Sigmoid colon (tissue), 7 donors: Measurements from ENCODE around the gene WBP2. TPM values are rescaled to one million over a fixed set of nuclear protein-coding genes. Genes with fewer than 3 reads are reported as not detected.
"Not testable (repeated sequence)": the region's sequence is repeated elsewhere in the genome, so short reads cannot be mapped to it uniquely, and the experiment has no call there.

Source experiments
- DNase-seq: peaks from one replicate; pipeline ENCODE4 v3.0.0-alpha.2; 2019
- H3K27ac ChIP-seq, 4 donors: fragments of 200-600 bp; sonication (generic); one replicate each; pipeline ENCODE4 v1.5.1; 2016 to 2019; ENCODE audit warnings: mild to moderate bottlenecking in 1 of 4
- H3K27me3 ChIP-seq, 3 donors: fragments of 200-600 bp; sonication (generic); one replicate each; pipeline ENCODE4 v1.5.1; 2019; ENCODE audit warnings: mild to moderate bottlenecking in 1 of 3
- H3K36me3 ChIP-seq, 4 donors: fragments of 200-600 bp; sonication (generic); one replicate each; pipeline ENCODE4 v1.5.1; 2016 to 2019
- H3K4me1 ChIP-seq, 4 donors: fragments of 200-600 bp; sonication (generic); one replicate each; pipeline ENCODE4 v1.5.1; 2017 to 2019
- H3K4me3 ChIP-seq, 4 donors: fragments of 200-600 bp; sonication (generic); one replicate each; pipeline ENCODE4 v1.5.1; 2017 to 2019; ENCODE audit warnings: mild to moderate bottlenecking in 2 of 4, moderate library complexity in 1 of 4
- H3K9me3 ChIP-seq, 4 donors: fragments of 200-600 bp in 3 of 4; sonication (generic) in 3 of 4; one replicate each; pipeline versions ENCODE4 v1.5.1 to v1.6.1; 2013 to 2019
- EP300 ChIP-seq, 4 donors: sonication (generic); formaldehyde crosslinking; IDR thresholded peaks; one replicate each; pipeline ENCODE4 v1.6.1; 2017; ENCODE audit warnings: antibody characterized with exemption in 4 of 4
- POLR2A ChIP-seq, 2 donors: fragments of 450-650 bp; IDR thresholded peaks; one replicate each; pipeline ENCODE4 v1.6.1; 2016; ENCODE audit warnings: antibody characterized with exemption in 2 of 2, mild to moderate bottlenecking in 2 of 2, moderate library complexity in 2 of 2
- POLR2AphosphoS5 ChIP-seq, 4 donors: sonication (generic); formaldehyde crosslinking; IDR thresholded peaks; one replicate each; pipeline ENCODE4 v1.6.1; 2017; ENCODE audit warnings: antibody characterized with exemption in 4 of 4
- WGBS, 2 donors: extraction: QIAGEN DNeasy Blood & Tissue Kit; methylation state at CpG; one replicate each; pipeline ENCODE4 v1.1.7; 2013; 5-methylcytosine and 5-hydroxymethylcytosine counted together
- intact Hi-C: fragments of 100-400 bp; cut with DNase I; formaldehyde crosslinking; loops from one replicate; pipeline ENCODE4 v1.15.1; 2023
- polyA plus RNA-seq, 3 donors: library from polyadenylated mRNA; stranded (reverse); fragments of 200-250 nt; gene quantifications; one replicate each; pipeline ENCODE4 v1.2.3, GENCODE V29; 2013
- total RNA-seq, 4 donors: library from RNA; depleted of rRNA; stranded (reverse); fragments of >200 nt; gene quantifications; one replicate each; pipeline ENCODE4 v1.1.0, GENCODE V29; 2016
- TF ChIP-seq, protein P1 (sequence below), 4 experiments: fragments of 450-650 bp in 3 of 4; fragments of 200-600 bp in 1 of 4; IDR thresholded peaks; one replicate each; pipeline ENCODE4 v1.5.1; 2016 to 2019; ENCODE audit warnings: antibody characterized with exemption in 4 of 4, mild to moderate bottlenecking in 3 of 4, moderate library complexity in 2 of 4
- donor health status: healthy with polysubstance abuse.
- donor health status: Bipolar disorder and iron deficiency.
- donor health status: healthy.

The WBP2 gene
- total and polyA plus RNA-seq, 7 donors = 44.2 to 110 (median 73.1) TPM

DNA sequence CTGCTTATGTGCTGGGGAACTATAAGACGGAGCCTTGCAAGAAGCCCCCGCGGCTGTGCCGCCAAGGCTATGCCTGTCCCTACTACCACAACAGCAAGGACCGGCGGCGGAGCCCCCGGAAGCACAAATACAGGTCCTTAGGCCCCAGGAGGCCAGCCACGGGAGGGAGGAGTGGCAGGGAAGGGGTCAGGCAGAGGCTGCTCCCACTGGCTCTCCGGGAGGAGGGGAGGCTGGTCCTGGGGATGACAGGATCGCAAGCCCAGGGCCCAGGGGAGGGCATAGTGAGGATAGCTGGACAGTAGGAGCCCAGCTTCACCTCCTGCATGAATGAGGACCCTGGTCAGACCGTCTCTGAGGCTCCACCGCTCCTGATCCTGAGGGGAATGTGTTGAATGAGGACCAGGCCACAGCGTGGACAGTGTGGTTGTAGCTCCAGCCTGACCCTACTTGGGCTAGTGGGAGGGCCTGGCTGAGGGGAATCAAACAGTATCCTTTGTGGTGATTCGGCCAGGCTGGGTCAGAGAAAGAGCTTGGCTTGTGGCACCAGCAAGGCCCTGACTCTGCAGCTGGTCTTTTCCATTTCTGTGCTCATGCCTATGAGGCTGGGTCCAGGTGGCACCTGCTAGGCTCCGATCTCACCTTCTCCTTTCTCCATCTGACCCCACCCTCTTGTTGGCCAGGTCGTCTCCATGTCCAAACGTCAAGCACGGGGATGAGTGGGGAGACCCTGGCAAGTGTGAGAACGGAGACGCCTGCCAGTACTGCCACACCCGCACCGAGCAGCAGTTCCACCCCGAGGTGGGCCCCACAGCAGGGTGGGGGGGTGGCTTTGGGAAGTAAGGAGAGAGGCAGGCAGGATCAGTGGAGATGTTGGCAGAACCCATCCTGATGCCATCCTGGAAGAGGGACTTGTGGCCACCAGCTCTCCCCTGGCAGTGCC, 41.8 kb downstream of the WBP2 start:
- DNase-seq = no peak
- no peak overlapping the region for H3K4me3 ChIP-seq
- no peaks in the 10 kb centered on the region for H3K27me3 ChIP-seq
- peaks cover 43 to 91% (median 52%) of the 10 kb centered on the region in 4 donors for H3K36me3 ChIP-seq
- intact Hi-C loops = no loop called here
- H3K9me3 ChIP-seq = no peaks in the 10 kb centered on the region
- no peak overlapping the region for H3K27ac ChIP-seq
- H3K4me1 ChIP-seq = peaks cover 0 to 10% (median 0%) of the 10 kb centered on the region in 4 donors
- WGBS, 2 donors = 90 to 93% methylated on average over 24 of the region's 24 CpGs
- TF ChIP-seq POLR2A (IDR thresholded peaks at IDR 0.05) (no peak), EP300 (IDR thresholded peaks at IDR 0.05) (no peak), POLR2AphosphoS5 (IDR thresholded peaks at IDR 0.05) (no peak)
- TF ChIP-seq, protein P1, sequence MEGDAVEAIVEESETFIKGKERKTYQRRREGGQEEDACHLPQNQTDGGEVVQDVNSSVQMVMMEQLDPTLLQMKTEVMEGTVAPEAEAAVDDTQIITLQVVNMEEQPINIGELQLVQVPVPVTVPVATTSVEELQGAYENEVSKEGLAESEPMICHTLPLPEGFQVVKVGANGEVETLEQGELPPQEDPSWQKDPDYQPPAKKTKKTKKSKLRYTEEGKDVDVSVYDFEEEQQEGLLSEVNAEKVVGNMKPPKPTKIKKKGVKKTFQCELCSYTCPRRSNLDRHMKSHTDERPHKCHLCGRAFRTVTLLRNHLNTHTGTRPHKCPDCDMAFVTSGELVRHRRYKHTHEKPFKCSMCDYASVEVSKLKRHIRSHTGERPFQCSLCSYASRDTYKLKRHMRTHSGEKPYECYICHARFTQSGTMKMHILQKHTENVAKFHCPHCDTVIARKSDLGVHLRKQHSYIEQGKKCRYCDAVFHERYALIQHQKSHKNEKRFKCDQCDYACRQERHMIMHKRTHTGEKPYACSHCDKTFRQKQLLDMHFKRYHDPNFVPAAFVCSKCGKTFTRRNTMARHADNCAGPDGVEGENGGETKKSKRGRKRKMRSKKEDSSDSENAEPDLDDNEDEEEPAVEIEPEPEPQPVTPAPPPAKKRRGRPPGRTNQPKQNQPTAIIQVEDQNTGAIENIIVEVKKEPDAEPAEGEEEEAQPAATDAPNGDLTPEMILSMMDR (IDR thresholded peaks at IDR 0.05) = no peak

DNA sequence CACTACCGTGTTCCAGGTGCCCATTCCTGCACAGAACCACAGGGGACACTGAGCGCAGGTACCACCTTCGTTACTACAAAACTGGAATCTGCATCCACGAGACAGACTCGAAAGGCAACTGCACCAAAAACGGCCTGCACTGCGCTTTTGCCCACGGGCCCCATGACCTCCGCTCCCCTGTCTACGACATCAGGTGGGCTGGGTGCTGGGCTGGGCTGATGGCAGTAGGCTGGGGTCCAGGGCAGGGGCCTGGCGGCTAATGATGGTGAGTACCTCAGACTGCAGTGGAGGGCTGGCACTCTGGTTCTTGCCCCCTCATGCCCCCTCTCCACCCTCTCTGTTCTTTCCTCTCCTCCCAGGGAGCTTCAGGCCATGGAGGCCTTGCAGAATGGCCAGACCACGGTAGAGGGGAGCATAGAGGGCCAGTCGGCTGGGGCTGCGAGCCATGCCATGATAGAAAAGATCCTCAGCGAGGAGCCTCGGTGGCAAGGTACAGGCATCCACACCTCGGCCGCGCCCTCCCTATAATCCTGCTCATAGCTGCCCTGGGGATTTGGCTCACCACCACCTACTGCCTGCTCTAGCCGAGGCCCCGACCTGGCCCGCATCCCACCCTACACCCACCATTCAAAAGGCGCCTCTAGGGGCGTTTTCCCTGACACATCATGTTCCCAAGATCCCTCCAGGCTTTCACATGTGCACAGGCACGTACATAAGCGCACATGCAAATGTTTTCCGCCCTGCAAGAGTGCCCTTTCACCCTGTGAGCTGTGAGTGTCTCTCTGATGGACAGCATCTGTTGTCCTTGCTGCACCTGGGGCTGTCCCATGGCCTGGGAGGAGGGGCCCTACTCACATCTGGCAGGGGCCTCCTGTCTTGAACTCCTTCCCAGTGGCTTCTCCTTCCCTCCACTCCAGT, 42.8 kb downstream of the WBP2 start:
- Histone ChIP-seq H3K27me3 (no peaks in the 10 kb centered on the region), H3K27ac (no peak overlapping the region), H3K36me3 (peaks cover 33 to 81% (median 42%) of the 10 kb centered on the region in 4 donors), H3K4me1 (peaks cover 0 to 10% (median 0%) of the 10 kb centered on the region in 4 donors), H3K4me3 (no peak overlapping the region), H3K9me3 (no peaks in the 10 kb centered on the region)
- intact Hi-C loops = no loop called here
- DNase-seq = no peak
- WGBS, 2 donors = 92 to 94% methylated on average over 27 of the region's 27 CpGs
- TF ChIP-seq POLR2AphosphoS5 (IDR thresholded peaks at IDR 0.05) (peak in 1 of 4 donors; percentile 28), EP300 (IDR thresholded peaks at IDR 0.05) (no peak)

DNA sequence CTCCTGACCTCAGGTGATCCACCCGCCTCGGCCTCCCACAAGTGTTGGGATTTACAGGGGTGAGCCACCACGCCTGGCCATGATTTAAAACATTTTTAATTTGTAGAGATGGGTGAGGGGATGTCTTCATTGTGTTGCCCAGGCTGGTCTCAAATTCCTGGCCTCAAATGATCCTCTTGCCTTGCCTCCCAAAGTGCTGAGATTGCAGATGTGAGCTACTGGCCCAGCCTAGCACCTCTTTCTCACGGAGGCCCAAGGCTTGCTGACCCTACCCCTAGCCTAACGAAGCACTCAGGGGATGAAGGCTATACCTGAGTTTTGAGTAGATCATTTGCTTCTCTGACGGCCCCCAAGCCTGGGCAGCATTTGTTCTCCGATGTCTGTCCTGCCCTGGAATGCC, 44.0 kb downstream of the WBP2 start:
- no peak overlapping the region for H3K27ac ChIP-seq
- TF ChIP-seq POLR2A (IDR thresholded peaks at IDR 0.05) (no peak), POLR2AphosphoS5 (IDR thresholded peaks at IDR 0.05) (no peak), EP300 (IDR thresholded peaks at IDR 0.05) (no peak)
- TF ChIP-seq, protein P1 (IDR thresholded peaks at IDR 0.05) = no peak
- peaks cover 0 to 10% (median 0%) of the 10 kb centered on the region in 4 donors for H3K4me1 ChIP-seq
- H3K36me3 ChIP-seq = peaks cover 27 to 69% (median 32%) of the 10 kb centered on the region in 4 donors
- 95 to 96% methylated on average over 7 of the region's 7 CpGs for WGBS, 2 donors
- H3K27me3 ChIP-seq = no peaks in the 10 kb centered on the region
- intact Hi-C loops = no loop called here
- H3K9me3 ChIP-seq = no peaks in the 10 kb centered on the region
- H3K4me3 ChIP-seq = no peak overlapping the region
- DNase-seq = no peak

DNA sequence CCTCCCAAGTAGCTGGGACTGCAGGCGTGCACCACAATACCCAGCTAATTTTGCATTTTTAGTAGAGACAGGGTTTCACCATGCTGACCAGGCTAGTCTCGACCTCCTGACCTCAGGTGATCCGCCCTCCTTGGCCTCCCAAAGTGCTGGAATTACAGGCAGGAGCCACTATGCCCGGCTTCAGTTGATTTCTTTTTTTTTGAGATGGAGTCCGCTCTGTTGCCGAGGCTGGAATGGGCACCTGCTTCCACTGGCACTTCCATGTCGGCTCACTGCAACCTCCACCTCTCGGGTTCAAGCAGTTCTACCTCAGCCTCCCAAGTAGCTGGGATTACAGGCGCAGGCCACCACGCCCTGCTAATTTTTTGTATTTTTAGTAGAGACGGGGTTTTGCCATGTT, 44.4 kb downstream of the WBP2 start:
- 96% methylated on average over 11 of the region's 11 CpGs for WGBS, 2 donors
- H3K27ac ChIP-seq, intact Hi-C loops, H3K9me3 ChIP-seq, H3K27me3 ChIP-seq, H3K4me3 ChIP-seq, DNase-seq: not testable (repeated sequence)
- H3K4me1 ChIP-seq = peaks cover 0 to 10% (median 0%) of the 10 kb centered on the region in 4 donors
- H3K36me3 ChIP-seq = peaks cover 27 to 65% (median 32%) of the 10 kb centered on the region in 4 donors

DNA sequence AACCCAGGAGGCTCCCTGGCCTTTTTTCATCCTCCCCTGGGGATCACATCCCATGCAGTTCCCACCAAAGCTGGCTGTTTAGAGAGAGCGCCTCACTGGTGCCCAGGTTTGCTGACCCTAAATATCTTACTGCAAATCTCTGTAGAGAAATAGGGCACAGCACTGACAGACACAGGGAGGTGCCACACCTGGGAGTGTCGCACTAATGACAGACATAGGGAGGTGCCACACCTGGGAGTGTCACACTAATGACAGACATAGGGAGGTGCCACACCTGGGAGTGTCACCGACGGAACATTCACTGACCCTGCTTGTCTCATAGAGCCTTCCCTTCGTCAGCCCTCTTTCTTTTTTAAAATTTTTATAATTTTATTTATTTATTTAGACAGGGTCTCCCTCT, 44.9 kb downstream of the WBP2 start:
- intact Hi-C loops = no loop called here
- TF ChIP-seq, protein P1 (IDR thresholded peaks at IDR 0.05) = no peak
- TF ChIP-seq POLR2AphosphoS5 (IDR thresholded peaks at IDR 0.05) (no peak), POLR2A (IDR thresholded peaks at IDR 0.05) (no peak), EP300 (IDR thresholded peaks at IDR 0.05) (no peak)
- 45 to 77% methylated on average over 5 of the region's 5 CpGs for WGBS, 2 donors
- Histone ChIP-seq H3K27ac (peak overlapping the region in 3 of 4 donors; percentile 1 to 74 (median 55)), H3K4me3 (no peak overlapping the region), H3K4me1 (peaks cover 0 to 10% (median 0%) of the 10 kb centered on the region in 4 donors), H3K27me3 (no peaks in the 10 kb centered on the region), H3K36me3 (peaks cover 25 to 59% (median 30%) of the 10 kb centered on the region in 4 donors), H3K9me3 (no peaks in the 10 kb centered on the region)
- DNase-seq = no peak
